DND-41 (cell line): ENCODE results near the gene ACSL4.

Experiments used
- EZH2 ChIP-seq: IDR thresholded peaks from 3 replicates; pipeline ENCODE4 v1.6.1; 2012; ENCODE audit warnings: borderline replicate concordance, low read depth, mild to moderate bottlenecking, moderate library complexity, low read length, inconsistent platforms; ENCODE audit not compliant: severe bottlenecking
- TF ChIP-seq, protein P1 (sequence below): IDR thresholded peaks from 2 replicates; pipeline ENCODE4 v1.5.1; 2012; ENCODE audit warnings: borderline replicate concordance, low read length, moderate library complexity, mild to moderate bottlenecking; ENCODE audit not compliant: poor library complexity, severe bottlenecking; ENCODE audit errors: extremely low read depth

DNA sequence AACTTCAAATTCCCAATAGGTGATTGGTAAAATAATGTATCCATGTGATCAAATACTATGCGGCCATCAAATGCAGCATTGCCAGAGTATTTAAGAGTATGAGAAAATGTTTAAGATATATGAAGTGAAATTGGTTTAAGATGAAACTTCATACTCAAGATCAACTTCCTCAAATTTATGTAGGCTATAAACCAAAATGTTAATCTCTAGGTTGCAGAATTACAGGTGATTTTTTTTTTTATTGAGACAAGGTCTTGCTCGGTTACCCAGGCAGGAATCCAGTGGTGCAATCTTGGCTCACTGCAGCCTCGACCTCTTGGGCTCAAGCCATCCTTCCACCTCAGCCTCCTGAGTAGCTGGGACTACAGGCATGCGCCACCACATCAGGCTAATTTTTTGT lies 25.3 kb downstream of the ACSL4 start:
- TF ChIP-seq, protein P1, sequence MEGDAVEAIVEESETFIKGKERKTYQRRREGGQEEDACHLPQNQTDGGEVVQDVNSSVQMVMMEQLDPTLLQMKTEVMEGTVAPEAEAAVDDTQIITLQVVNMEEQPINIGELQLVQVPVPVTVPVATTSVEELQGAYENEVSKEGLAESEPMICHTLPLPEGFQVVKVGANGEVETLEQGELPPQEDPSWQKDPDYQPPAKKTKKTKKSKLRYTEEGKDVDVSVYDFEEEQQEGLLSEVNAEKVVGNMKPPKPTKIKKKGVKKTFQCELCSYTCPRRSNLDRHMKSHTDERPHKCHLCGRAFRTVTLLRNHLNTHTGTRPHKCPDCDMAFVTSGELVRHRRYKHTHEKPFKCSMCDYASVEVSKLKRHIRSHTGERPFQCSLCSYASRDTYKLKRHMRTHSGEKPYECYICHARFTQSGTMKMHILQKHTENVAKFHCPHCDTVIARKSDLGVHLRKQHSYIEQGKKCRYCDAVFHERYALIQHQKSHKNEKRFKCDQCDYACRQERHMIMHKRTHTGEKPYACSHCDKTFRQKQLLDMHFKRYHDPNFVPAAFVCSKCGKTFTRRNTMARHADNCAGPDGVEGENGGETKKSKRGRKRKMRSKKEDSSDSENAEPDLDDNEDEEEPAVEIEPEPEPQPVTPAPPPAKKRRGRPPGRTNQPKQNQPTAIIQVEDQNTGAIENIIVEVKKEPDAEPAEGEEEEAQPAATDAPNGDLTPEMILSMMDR: no peak
- TF ChIP-seq EZH2: no peak
